Measurements from ENCODE around the gene ELOVL3.

- TF ChIP-seq POLR2A (IDR thresholded peaks at IDR 0.05; ENCODE audit: low read depth, low read length): no peak
- TF ChIP-seq MEF2A (IDR thresholded peaks at IDR 0.05; ENCODE audit: insufficient read depth, low read depth, low read length): no peak
- no peak for TF ChIP-seq PBX3 (IDR thresholded peaks at IDR 0.05; ENCODE audit: insufficient replicate concordance, low read depth, low read length)
- TF ChIP-seq, protein P1, sequence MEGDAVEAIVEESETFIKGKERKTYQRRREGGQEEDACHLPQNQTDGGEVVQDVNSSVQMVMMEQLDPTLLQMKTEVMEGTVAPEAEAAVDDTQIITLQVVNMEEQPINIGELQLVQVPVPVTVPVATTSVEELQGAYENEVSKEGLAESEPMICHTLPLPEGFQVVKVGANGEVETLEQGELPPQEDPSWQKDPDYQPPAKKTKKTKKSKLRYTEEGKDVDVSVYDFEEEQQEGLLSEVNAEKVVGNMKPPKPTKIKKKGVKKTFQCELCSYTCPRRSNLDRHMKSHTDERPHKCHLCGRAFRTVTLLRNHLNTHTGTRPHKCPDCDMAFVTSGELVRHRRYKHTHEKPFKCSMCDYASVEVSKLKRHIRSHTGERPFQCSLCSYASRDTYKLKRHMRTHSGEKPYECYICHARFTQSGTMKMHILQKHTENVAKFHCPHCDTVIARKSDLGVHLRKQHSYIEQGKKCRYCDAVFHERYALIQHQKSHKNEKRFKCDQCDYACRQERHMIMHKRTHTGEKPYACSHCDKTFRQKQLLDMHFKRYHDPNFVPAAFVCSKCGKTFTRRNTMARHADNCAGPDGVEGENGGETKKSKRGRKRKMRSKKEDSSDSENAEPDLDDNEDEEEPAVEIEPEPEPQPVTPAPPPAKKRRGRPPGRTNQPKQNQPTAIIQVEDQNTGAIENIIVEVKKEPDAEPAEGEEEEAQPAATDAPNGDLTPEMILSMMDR (IDR thresholded peaks at IDR 0.05 in 2 of 3, conservative IDR thresholded peaks at IDR 0.05 in 1 of 3; ENCODE audit: control insufficient read depth in 2 of 3, extremely low read depth in 1 of 3, insufficient read depth in 1 of 3, low read depth in 3 of 3, low read length in 3 of 3): no peak
- TF ChIP-seq BRCA1 (IDR thresholded peaks at IDR 0.05; ENCODE audit: low read depth, low read length): no peak
- no peak for TF ChIP-seq HCFC1 (IDR thresholded peaks at IDR 0.05; ENCODE audit: low read length)
- no peak for TF ChIP-seq ZNF24 (IDR thresholded peaks at IDR 0.05)
- TF ChIP-seq MAX (IDR thresholded peaks at IDR 0.05; ENCODE audit: low read depth, low read length): no peak
- TF ChIP-seq STAT3 (IDR thresholded peaks at IDR 0.05; ENCODE audit: low read depth, low read length): no peak
- no peak for TF ChIP-seq NR2C2 (IDR thresholded peaks at IDR 0.05; ENCODE audit: borderline replicate concordance, control insufficient read depth, insufficient read length, low read depth)
These were observed 30.7 kb upstream of the ELOVL3 start for GRCh38 chr10:102195296-102195870.
